A673 (cell line): ENCODE results near the gene ASTN2. TPM values are rescaled to one million over a fixed set of nuclear protein-coding genes. Genes with fewer than 3 reads are reported as not detected.

Experiments used
- BruUV-seq: library from RNA; stranded (reverse); fragments of 400-500 nt; replicated peaks from 2 replicates; lab custom pipeline; 2021; lab: Mats Ljungman, UMichigan
- CTCF ChIA-PET: fragments of 300-600 bp; sonication (Branson Sonifier 250); formaldehyde crosslinking; loops from one replicate; lab custom pipeline; 2022; ENCODE audit warnings: antibody characterized with exemption; lab: Charles Lee
- POLR2A ChIA-PET: fragments of 300-600 bp; sonication (Branson Sonifier 250); formaldehyde crosslinking; loops from one replicate; lab custom pipeline; 2022; ENCODE audit warnings: antibody characterized with exemption; ENCODE audit not compliant: low non-redundant PET; lab: Charles Lee
- DNase-seq: peaks from one replicate; pipeline ENCODE4 v3.0.0-alpha.2; 2015; ENCODE audit warnings: low spot score
- H3K27ac ChIP-seq: fragments of 200-600 bp; sonication (generic); 2 replicates; pipeline ENCODE4 v1.5.1; 2016; ENCODE audit warnings: mixed run types, low read depth, mild to moderate bottlenecking, mixed read lengths, antibody characterized with exemption, low read length; ENCODE audit not compliant: poor library complexity, severe bottlenecking
- H3K27me3 ChIP-seq: fragments of 200-600 bp; sonication (generic); replicated peaks from 2 replicates; pipeline ENCODE4 v1.6.1; 2017; ENCODE audit warnings: mixed run types, low read depth, mild to moderate bottlenecking, mixed read lengths, antibody characterized with exemption, low read length; ENCODE audit not compliant: insufficient read depth, poor library complexity
- H3K36me3 ChIP-seq: fragments of 200-600 bp; sonication (generic); 2 replicates; pipeline ENCODE4 v1.6.1; 2016; ENCODE audit warnings: mixed run types, mild to moderate bottlenecking, mixed read lengths, antibody characterized with exemption, low read length; ENCODE audit not compliant: insufficient read depth, poor library complexity, severe bottlenecking
- H3K4me1 ChIP-seq: fragments of 200-600 bp; sonication (generic); 2 replicates; pipeline ENCODE4 v1.6.1; 2017; ENCODE audit warnings: mixed run types, mild to moderate bottlenecking, mixed read lengths, antibody characterized with exemption, low read length; ENCODE audit not compliant: insufficient read depth, poor library complexity, severe bottlenecking
- H3K4me3 ChIP-seq: fragments of 200-600 bp; sonication (generic); 2 replicates; pipeline ENCODE4 v1.5.1; 2016; ENCODE audit warnings: low read depth, mixed run types, mild to moderate bottlenecking, mixed read lengths, low read length; ENCODE audit not compliant: poor library complexity, severe bottlenecking
- H3K9me3 ChIP-seq: fragments of 200-600 bp; sonication (generic); 2 replicates; pipeline ENCODE4 v1.6.1; 2016; ENCODE audit warnings: mixed run types, low read depth, mild to moderate bottlenecking, mixed read lengths, antibody characterized with exemption, low read length; ENCODE audit not compliant: poor library complexity, severe bottlenecking
- EZH2 ChIP-seq: fragments of 200-600 bp; sonication (generic); IDR thresholded peaks from 2 replicates; pipeline ENCODE4 v1.6.1; 2017; ENCODE audit warnings: borderline replicate concordance, low read depth, mild to moderate bottlenecking, mixed read lengths, antibody characterized with exemption, low read length; ENCODE audit not compliant: poor library complexity, severe bottlenecking
- intact Hi-C: fragments of 100-400 bp; cut with micrococcal nuclease; formaldehyde crosslinking; loops from one replicate; pipeline ENCODE4 v1.10.0; 2022; ENCODE audit not compliant: unreplicated experiment
- total RNA-seq: library from RNA; stranded (reverse); gene quantifications from 2 replicates; pipeline ENCODE4 v1.2.3, GENCODE V29; 2021
- TF ChIP-seq, protein P1 (sequence below): fragments of 300-800, 200-600 bp; sonication (generic); conservative IDR thresholded peaks from 2 replicates; pipeline ENCODE4 v1.5.1; 2017; ENCODE audit warnings: low read depth, mild to moderate bottlenecking, antibody characterized with exemption, low read length, moderate library complexity, mixed read lengths

Gene ASTN2
- total RNA-seq, 1 experiment from 2014 or later = 3.4 TPM

DNA sequence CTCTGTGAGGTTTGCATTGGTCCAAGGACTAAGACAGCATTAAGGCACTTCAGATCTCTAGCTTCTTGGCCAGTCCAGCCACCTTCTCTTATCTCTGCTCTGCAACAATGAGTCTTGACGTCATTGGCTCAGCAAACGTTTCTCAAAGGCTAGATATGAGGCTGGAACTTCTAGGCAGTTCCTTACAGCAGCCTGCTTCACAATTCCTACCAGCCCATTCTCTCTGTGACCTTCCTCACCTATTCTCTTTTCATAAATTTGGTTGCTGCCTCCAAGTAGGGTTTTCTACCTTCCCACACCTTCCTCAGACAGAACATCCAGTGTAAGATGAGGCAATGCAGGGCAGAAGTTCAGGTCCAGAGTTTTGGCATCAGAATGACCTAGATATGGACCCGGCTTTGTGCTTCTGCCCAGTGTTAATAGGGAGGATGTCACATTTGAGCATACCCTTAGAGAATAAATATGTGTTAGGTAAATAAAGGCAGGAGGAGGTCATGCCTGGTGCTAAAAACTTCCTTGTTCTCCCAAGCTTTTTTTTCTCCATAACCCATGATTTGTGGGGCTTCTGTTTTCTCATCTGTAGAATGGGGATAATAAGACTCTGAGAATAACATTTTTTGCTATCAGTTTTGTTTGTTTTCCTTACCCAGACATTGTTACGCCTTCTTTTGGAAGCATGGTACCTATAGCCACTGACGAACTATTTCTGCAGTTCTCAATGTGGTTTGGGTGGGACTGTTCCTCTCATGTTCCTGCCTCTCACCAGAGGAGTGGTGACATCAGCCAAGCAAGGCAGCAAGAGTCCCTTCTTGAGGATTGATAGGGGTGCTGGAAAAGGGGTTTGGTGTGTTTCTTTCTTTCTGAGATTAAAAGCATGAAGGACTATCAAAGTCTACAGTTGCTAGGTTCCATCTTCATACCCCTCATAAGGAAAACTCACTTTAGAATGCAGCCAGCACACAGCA lies 948.3 kb downstream of the ASTN2 start:
- Histone ChIP-seq H3K4me1 (peaks cover 29% of the 10 kb centered on the region), H3K4me3 (no peak overlapping the region), H3K27me3 (no peaks in the 10 kb centered on the region), H3K9me3 (no peaks in the 10 kb centered on the region), H3K27ac (no peak overlapping the region), H3K36me3 (no peaks in the 10 kb centered on the region)
- no peak for TF ChIP-seq EZH2
- TF ChIP-seq, protein P1, sequence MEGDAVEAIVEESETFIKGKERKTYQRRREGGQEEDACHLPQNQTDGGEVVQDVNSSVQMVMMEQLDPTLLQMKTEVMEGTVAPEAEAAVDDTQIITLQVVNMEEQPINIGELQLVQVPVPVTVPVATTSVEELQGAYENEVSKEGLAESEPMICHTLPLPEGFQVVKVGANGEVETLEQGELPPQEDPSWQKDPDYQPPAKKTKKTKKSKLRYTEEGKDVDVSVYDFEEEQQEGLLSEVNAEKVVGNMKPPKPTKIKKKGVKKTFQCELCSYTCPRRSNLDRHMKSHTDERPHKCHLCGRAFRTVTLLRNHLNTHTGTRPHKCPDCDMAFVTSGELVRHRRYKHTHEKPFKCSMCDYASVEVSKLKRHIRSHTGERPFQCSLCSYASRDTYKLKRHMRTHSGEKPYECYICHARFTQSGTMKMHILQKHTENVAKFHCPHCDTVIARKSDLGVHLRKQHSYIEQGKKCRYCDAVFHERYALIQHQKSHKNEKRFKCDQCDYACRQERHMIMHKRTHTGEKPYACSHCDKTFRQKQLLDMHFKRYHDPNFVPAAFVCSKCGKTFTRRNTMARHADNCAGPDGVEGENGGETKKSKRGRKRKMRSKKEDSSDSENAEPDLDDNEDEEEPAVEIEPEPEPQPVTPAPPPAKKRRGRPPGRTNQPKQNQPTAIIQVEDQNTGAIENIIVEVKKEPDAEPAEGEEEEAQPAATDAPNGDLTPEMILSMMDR = no peak
- intact Hi-C loops = no loop called here
- ChIA-PET CTCF (no interaction called here), POLR2A (no interaction called here)
- no TSS peak for BruUV-seq
- no peak for DNase-seq

DNA sequence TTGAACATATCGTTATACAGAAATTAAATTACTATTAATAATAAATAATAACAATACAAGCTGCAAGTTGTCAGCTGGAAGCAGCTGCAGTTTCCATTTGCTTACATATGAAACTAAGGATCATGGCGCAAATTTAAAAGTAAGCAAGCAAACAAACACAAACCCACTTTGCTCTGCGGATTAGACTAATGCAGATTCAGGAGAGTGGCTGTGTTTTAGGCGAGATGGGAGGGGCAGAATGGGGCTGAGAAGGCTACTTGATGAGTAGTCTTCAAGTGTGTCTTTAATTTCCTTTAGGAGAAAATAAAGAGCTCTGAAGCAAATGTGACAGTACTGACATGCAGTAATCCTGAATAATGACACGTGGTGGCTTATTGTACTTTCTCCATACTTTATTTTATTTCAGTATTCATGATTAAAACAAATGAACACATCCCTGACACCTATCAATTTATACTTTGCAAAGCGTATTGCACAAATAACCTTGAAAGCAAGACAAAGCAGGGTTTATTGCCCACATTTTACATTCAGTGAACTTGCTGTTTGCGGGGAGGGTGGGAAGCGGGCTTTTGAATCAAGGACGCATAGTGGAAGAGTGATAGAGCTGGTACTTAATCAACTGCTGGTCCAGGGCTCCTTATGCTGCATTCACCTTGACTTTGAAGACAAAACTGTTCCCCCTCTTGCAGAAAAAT lies 949.1 kb downstream of the ASTN2 start:
- no peaks in the 10 kb centered on the region for H3K27me3 ChIP-seq
- ChIA-PET CTCF (no interaction called here), POLR2A (no interaction called here)
- intact Hi-C loops = no loop called here
- no peak overlapping the region for H3K27ac ChIP-seq
- no peak overlapping the region for H3K4me3 ChIP-seq
- H3K9me3 ChIP-seq = no peaks in the 10 kb centered on the region
- peaks cover 20% of the 10 kb centered on the region for H3K4me1 ChIP-seq
- no peaks in the 10 kb centered on the region for H3K36me3 ChIP-seq
- DNase-seq = no peak
- BruUV-seq = no TSS peak
- no peak for TF ChIP-seq EZH2
- TF ChIP-seq, protein P1 = no peak

DNA sequence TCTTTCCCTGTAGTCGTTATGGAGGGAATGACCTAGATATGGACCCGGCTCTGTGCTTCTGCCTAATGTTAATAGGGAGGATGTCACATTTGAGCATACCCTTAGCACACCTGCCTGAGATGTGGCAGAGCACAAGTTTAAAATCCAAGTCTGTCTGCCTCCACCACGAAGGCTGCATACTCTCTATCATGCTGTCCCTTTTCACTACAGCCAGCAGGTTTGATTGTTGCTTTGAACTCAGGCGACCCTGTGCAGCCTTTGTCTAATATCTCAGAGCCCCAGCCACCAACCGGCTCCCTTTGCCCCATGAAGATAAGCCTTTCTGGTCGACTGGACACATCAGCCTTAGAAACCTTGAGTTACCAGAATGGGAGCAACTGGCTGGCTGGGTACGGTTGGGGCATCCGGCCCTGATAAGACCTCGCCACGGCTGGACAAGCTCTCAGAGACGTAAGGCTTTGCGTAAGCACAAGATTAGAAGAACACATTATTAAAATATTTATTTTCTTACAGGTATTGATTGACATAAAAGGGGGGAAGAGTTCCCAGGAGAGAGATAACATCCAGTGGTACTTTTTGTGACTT lies 949.8 kb downstream of the ASTN2 start:
- Histone ChIP-seq H3K9me3 (no peaks in the 10 kb centered on the region), H3K4me1 (peaks cover 15% of the 10 kb centered on the region), H3K4me3 (no peak overlapping the region), H3K27me3 (no peaks in the 10 kb centered on the region), H3K27ac (no peak overlapping the region), H3K36me3 (no peaks in the 10 kb centered on the region)
- no peak for DNase-seq
- intact Hi-C loops = no loop called here
- TF ChIP-seq, protein P1 = no peak
- no peak for TF ChIP-seq EZH2
- no TSS peak for BruUV-seq
- ChIA-PET POLR2A (no interaction called here), CTCF (no interaction called here)
